GM12875 (cell line): Measurements from ENCODE around the gene HPX.

Experiments
- H3K4me3 ChIP-seq: one replicate; pipeline ENCODE4 v1.5.1; 2011; ENCODE audit warnings: low read depth, low read length, control low read depth
- TF ChIP-seq, protein P1 (sequence below): IDR thresholded peaks from 2 replicates; pipeline ENCODE4 v1.5.1; 2011; ENCODE audit warnings: low read depth, mild to moderate bottlenecking, control low read depth, inconsistent platforms, low read length, moderate library complexity, borderline replicate concordance; ENCODE audit not compliant: insufficient read depth

Gene HPX

GRCh38 chr11:6440906-6441358 is at the start of gene HPX:
HPX (minus strand) TSS chr11:6440987; CDS start chr11:6440963, 24 bp downstream.
- TF ChIP-seq, protein P1, sequence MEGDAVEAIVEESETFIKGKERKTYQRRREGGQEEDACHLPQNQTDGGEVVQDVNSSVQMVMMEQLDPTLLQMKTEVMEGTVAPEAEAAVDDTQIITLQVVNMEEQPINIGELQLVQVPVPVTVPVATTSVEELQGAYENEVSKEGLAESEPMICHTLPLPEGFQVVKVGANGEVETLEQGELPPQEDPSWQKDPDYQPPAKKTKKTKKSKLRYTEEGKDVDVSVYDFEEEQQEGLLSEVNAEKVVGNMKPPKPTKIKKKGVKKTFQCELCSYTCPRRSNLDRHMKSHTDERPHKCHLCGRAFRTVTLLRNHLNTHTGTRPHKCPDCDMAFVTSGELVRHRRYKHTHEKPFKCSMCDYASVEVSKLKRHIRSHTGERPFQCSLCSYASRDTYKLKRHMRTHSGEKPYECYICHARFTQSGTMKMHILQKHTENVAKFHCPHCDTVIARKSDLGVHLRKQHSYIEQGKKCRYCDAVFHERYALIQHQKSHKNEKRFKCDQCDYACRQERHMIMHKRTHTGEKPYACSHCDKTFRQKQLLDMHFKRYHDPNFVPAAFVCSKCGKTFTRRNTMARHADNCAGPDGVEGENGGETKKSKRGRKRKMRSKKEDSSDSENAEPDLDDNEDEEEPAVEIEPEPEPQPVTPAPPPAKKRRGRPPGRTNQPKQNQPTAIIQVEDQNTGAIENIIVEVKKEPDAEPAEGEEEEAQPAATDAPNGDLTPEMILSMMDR = no peak
- H3K4me3 ChIP-seq = no peak within 1 kb of the TSS

- no peak overlapping the region for H3K4me3 ChIP-seq
- TF ChIP-seq, protein P1 = no peak
Observed at GRCh38 chr11:6489306-6489705, 48.5 kb upstream of the HPX start.

GRCh38 chr11:6488821-6489220 is 48.0 kb upstream of the HPX start:
- TF ChIP-seq, protein P1 = no peak
- H3K4me3 ChIP-seq = no peak overlapping the region

- H3K4me3 ChIP-seq = no peak overlapping the region
- TF ChIP-seq, protein P1 = no peak
Observed at GRCh38 chr11:6488342-6488741, 47.6 kb upstream of the HPX start.

DNA sequence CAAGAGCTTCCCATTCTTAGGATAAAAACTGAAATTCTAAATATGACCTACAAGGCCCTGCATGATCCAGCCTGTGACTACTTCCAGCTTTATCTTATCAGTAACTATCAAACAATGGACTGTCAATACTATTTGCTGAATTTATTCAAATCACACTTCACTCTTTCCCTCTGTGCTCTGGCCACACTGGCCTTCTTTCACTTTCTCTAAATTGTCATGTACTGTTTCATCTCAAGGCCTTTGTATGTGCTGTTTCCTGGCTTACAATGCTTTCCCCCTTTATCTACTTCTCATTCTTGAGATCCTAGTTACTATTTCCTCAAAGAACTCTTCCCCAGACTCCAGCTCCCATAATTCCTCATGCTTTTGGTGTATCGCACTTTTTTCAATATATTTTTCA is 46.2 kb upstream of the HPX start:
- TF ChIP-seq, protein P1 = no peak
- H3K4me3 ChIP-seq = no peak overlapping the region

DNA sequence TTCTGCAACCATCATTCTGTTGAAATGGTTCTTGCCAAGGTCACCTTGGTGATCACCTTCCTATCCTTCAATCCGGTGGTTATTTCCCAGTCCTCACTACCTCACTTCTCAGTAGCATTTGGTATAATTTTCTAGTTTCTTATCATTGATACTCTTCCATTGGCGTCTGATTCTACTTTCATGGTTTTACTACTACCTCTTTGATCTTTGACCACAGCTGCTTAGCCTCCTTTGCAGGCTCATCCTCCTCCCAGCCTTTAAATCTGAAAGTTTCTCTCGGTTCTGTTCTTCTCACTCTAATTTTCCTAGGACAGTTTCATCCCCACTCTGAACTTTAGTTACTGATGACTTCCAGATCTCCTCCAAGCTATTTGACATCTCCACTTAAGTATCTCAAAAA is 45.5 kb upstream of the HPX start:
- TF ChIP-seq, protein P1 = no peak
- no peak overlapping the region for H3K4me3 ChIP-seq

DNA sequence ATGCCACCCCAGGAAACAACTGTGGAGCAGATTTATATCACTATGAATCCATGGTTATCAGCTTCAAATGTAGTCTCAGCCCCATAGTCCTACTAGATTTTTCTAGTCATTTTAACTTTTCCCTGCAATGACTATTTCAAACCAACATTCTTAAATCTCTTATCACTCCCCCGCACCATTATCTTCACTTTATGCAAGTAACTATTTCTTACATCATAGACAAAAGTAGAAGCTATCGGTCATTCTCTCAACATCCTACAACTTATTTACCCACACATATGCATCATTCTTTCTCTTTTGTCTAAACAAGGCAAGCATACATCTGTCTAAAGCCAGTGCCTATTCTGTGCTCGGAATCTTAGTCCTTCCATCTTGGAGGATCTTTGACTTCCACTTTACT is 44.9 kb upstream of the HPX start:
- TF ChIP-seq, protein P1 = no peak

More for the DNA sequence above, 44.9 kb upstream of the HPX start:
- no peak overlapping the region for H3K4me3 ChIP-seq
